ENCODE results near the gene ADAMTS17.

GRCh38 chr15:99983886-99984286 lies 357.9 kb downstream of the ADAMTS17 start:
- TF ChIP-seq, protein P1, sequence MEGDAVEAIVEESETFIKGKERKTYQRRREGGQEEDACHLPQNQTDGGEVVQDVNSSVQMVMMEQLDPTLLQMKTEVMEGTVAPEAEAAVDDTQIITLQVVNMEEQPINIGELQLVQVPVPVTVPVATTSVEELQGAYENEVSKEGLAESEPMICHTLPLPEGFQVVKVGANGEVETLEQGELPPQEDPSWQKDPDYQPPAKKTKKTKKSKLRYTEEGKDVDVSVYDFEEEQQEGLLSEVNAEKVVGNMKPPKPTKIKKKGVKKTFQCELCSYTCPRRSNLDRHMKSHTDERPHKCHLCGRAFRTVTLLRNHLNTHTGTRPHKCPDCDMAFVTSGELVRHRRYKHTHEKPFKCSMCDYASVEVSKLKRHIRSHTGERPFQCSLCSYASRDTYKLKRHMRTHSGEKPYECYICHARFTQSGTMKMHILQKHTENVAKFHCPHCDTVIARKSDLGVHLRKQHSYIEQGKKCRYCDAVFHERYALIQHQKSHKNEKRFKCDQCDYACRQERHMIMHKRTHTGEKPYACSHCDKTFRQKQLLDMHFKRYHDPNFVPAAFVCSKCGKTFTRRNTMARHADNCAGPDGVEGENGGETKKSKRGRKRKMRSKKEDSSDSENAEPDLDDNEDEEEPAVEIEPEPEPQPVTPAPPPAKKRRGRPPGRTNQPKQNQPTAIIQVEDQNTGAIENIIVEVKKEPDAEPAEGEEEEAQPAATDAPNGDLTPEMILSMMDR (conservative IDR thresholded peaks at IDR 0.05; ENCODE audit: low read length): no peak
- no peak for TF ChIP-seq EZH2phosphoT487 (IDR thresholded peaks at IDR 0.05; ENCODE audit: borderline replicate concordance)
